NCI-H1417 treated with DMSO at 0.1 percent for 48 hours (cell line): ENCODE measurements around the gene FZD8.

ENCODE experiments used
- DNase-seq: peaks from one replicate; lab custom pipeline; 2025; lab: John Stamatoyannopoulos, UW

Gene FZD8

DNA sequence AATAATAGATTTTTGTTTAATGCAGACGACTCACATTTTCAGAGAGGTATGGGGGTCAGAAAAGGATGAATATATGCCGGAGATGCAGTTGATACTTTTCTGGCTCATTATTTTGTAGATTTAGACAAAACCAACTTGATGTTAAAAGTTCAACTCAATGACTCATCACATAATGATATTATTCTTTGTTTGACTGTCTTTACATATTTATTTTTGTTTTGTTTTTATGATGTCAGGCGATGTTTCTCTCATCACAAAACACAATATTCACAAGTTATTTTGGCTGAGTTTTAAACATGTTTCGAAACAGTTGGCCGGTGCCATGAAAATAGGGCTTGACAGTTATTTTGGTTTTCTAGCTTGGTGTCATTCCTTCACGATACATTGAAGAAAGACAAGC, 35.7 kb downstream of the FZD8 start:
- no peak for DNase-seq

DNA sequence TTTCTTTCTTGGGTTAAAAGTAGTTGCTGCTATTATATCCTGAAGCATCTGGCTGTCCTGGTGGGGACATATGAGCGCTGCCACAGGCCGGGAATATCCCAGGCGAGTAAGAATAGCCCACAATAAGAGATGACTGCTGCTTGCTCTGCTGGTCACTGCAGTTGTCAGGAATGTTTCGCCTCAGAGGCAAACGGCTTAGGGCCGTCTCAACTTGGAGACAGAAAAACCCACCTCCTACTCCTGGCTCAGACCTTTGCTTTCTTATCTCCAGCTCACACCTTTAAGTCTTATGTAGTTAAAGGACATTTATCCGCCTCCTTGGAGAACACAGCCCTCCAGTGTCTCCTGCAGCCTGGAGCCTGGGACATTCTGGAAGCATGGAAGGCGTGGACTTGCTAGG, 36.9 kb downstream of the FZD8 start, which contains the start of gene GJD4:
Gene GJD4, plus strand, starts transcription at position 151 of the 400 bp plus-strand sequence. Its CDS starts 227 bp downstream, at position 378.
- DNase-seq: no peak

DNA sequence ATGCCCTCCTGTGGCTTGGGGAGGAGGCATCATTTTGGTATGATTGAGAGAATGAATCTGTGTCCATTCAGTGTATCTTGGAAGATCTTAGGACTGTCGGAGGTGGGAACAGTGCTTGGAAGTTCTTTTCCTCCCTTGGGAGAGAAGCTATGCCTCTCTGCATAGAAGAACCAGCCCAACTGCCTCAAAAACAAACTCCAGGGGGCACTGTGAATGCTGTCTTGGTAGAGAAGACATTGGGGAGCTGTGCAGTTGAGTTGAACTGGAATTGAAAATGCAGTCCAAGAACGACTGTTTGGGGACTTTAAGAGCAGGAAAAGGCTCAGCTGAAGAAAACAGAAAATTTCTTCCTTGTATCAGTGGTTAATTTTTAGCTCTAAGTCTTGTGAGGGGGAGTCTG, 41.9 kb downstream of the FZD8 start:
- no peak for DNase-seq

DNA sequence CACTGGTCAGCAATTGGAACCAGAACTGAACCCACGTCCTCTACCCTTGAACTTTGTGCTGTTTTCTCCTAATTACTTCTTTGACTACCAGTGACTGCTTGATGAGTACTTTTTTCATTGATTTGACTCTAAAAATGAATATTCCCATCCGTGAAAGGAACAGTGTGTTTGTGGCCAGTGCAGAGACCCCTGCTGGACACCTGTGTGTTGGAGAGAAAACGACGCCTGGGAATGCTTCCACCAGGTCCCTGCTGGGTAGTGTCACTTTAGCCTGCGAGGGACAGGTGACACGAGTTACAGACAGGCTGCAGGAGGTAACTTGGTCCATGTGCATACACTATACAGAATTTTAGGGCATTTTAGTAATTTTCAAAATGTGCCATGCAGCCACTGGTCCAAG, 43.7 kb downstream of the FZD8 start:
- DNase-seq: no peak

DNA sequence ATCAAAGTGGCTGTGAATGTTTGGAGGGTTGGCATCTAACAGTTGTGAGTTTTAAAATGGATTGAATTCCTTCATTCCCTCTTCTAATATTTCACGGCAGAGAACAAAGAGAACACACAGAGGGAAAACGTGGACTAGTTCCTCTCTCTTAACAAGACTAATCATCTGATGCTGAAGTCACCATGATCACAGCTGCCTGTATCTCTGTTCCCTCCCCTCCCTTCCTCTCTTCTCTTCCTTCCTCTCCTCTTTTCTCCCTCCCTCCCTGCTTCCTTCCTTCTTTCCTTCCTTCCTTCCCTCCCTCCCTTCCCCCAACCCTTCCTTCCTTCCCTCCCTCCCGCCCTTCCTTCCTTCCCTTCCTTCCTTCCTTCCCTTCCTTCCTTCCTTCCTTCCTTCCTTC, 47.0 kb downstream of the FZD8 start:
- DNase-seq: no peak

DNA sequence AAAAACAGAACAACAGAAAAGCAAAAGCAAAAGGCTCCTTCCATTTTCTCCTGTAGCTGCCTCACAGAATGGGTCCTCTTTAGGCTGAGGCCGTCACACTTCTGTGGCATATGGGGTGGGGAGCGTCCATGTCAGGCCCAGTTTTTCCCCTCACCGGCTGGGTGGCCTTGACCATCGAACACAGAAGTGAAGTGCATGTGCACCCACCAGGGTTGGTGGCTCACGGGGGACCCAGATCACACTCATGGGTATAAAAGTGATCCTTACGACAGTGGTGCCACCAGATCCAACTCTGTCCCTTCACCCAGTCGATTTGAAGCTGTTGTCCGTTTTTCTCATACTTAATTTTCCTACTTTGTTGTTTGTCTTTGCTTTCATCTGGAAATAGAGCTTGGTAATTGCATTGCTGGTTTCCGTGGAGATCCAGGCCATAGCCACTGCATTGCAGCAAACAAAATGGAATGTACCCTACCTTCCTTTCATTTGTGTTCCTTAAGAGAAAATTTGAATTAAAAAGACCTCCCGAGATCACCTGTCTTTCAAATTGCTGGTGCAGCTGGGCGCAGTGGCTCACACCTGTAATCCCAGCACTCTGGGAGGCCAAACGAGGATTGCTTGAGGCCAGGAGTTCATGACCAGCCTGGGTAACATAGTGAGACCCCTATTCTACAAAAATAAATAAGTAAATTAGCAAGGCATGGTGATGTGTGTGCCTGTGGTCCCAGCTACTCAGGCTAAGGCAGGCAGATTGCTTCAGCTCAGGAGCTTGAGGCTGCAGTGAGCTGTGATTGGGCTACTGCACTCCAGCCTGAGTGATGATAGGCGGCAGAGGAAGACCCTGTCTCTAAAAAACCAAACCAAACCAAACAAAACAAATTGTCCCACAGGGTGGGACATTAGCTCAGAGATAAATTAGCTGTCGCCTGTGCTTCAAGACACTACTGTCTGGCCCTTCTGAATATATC, 47.7 kb downstream of the FZD8 start:
- no peak for DNase-seq

DNA sequence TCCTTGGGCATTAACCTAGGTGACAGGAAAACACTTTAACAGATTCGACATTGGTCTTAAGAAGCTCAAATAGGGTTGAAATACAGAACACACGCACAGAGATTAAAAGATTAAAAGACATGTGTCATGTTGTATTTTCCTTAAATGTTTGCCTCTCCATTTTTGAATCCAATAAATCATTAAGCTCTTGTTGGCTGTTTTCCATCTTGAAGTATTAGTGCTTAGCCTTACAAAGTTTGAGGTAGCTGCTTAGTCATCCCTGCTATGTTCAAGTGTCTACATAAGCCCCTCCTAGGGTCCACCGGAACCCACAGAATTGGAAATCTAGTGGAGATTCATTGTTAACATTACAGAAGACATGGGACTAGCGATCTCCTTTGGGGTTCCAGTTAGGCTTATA, 49.7 kb downstream of the FZD8 start:
- no peak for DNase-seq

DNA sequence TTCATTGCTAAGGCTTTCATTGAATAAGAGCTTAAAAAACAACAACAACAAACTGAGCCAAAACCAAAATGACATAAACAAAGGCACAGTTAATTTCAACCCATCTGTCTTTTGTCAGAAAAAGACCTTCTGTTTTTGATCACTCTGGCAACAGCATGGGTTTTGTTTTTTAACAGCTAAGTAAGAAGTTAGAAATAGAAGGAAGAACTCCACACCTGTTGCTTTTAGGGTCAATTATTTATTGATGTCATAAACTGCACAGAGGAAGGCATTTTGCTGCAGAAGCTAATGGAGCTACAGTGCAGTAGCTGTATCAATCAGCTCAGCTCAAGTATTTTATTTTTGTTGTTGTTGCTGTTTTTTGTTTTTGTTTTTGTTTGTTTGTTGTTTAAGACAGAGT, 53.3 kb downstream of the FZD8 start:
- DNase-seq: no peak
